NCI-H446 treated with DMSO at 0.1 percent for 48 hours (cell line): Measurements from ENCODE around the gene SYNGR1.
"Not testable (repeated sequence)": the region's sequence is repeated elsewhere in the genome, so short reads cannot be mapped to it uniquely, and the experiment has no call there.

ENCODE experiments used
- DNase-seq: peaks from one replicate; lab custom pipeline; 2025; lab: John Stamatoyannopoulos, UW

Gene SYNGR1

GRCh38 chr22:39351689-39352214 is 2.0 kb downstream of the SYNGR1 start:
- no peak for DNase-seq

GRCh38 chr22:39352306-39352891 is 2.6 kb downstream of the SYNGR1 start:
- no peak for DNase-seq

DNA sequence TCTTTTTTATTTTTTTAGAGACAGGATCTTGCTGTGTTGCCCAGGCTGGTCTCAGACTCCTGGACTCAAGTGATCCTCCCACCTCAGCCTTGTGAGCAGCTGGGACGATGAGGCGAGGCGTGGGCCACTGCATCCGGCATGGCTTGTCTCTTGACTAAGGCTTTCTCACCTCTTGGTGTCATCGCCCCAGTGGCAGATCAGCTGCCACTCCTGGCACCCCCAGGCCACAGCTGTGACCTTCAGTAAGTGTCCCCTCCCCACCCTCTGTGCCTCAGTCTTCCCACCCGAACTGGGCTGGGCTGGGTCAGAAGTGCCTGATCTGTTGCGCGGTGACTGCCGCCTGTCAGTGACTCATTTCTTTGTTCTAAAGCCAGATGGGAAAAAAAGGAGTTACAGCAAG is 3.6 kb downstream of the SYNGR1 start:
- DNase-seq = no peak

DNA sequence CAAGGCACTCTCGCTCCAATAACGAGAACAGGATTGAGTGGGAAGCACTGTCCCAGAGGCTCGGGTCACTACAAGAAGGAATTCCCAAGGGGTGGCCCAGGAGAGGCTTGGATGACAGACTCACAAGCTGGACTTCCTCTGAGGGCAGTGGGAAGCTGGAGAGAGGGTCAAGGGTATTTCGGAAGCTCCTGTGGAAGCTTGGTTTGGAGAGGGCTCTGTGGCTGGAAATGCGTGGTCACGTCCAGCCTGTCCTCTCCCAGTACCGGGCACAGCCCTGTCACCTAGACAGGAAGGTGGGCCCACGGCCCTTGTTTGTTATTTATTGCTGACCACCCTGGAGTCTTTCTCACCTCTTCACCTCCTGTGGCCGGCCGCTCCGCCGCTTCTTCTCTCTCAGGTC is 5.3 kb downstream of the SYNGR1 start:
- no peak for DNase-seq

- DNase-seq = not testable (repeated sequence)
Measured at GRCh38 chr22:39355805-39356204, 6.0 kb downstream of the SYNGR1 start.

GRCh38 chr22:39356464-39356863 is 6.7 kb downstream of the SYNGR1 start:
- DNase-seq = peak; percentile 77

GRCh38 chr22:39357110-39358108 is 7.6 kb downstream of the SYNGR1 start:
- not testable (repeated sequence) for DNase-seq

DNA sequence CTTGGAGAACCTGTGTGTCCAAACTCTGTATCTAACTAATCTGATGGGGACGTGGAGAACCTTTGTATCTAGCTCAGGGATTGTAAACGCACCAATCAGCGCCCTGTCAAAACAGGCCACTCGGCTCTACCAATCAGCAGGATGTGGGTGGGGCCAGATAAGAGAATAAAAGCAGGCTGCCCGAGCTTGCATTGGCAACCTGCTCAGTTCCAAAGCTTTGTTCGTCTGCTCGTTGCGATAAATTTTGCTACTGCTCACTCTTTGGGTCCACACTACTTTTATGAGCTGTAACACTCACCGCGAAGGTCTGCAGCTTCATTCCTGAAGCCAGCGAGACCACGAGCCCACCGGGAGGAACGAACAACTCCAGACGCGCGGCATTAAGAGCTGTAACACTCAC is 8.4 kb downstream of the SYNGR1 start:
- not testable (repeated sequence) for DNase-seq

- no peak for DNase-seq
Measured at GRCh38 chr22:39359659-39360195, 9.9 kb downstream of the SYNGR1 start.

- no peak for DNase-seq
Measured at GRCh38 chr22:39360242-39360641, 10.5 kb downstream of the SYNGR1 start.

GRCh38 chr22:39360674-39361413 is 11.1 kb downstream of the SYNGR1 start:
- no peak for DNase-seq

- DNase-seq = no peak
Measured at GRCh38 chr22:39361496-39361895, 11.7 kb downstream of the SYNGR1 start.

DNA sequence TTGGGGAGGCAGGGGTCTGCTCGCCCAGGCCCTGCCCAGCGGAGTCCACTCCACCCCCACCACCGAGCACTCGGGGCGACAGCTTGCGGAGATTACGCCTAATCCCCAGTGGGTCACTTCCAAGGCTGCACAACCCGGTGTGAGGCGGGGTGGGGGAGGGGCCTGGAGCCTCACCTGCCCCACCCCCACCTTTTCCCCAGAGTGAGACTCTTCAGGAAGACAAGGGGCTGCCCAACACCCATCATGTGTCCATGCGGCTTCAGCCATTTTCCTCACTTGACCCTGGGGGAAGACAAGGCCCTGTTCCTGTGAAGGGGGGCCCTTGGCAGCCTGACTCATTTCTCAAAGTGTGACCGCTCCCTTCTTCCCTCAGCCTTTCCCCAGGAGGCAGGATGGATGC is 12.5 kb downstream of the SYNGR1 start:
- no peak for DNase-seq

DNA sequence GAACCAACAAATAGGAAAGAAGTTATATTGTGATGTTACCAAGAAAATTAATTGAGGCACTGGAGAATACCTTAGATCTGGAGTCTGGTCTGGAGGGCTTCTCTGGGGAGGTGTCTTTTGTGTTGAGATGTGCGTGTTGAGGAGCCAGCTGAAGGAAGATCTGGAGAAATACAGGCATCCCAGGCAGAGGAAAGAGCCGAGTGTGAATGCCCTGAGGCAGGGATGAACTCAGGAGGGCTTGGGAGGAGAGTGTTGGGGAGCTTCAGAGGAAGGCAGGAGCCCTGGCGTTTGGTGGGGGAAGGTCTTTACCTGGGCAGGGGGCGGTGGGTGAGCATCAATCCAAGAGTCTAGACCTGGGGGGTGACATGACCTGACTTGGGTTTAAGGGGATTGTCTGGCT is 13.1 kb downstream of the SYNGR1 start:
- DNase-seq = no peak

DNA sequence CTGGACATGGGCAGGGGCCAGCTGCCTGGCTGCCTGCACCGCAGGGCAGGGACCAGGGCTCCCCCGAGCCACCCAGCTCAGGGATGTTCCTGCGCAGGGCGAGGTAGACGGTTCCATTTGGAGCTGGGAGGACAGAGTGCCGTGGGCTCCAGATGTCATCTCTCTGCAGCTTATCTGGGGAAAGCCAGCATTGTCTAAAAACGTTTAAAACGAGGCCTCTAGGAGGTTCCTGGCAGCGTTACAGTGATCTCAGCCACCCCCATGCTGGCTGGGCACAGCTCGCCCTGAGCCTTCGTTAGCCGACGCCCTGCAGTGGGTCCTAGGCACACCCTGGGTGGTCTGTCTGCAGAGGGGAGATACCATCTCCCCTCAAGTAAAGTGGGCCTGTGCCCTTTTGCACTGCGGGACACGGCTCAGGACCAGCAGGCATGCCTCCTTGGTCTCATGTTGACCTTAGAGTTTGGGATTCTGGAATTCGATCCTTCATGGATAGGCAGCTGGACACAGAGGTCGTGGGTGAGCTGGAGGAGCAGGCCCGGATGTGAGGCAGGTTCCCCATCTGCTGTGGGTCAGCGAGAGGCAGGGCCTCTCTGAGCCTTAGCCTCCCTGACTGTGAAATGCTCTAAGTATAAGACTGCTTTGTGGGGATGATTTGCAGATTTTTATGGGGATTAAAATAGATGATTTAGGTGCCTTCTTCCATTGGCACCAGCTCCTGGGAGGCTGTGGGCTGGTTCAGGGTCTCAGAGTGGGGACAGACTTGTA is 14.1 kb downstream of the SYNGR1 start:
- no peak for DNase-seq

DNA sequence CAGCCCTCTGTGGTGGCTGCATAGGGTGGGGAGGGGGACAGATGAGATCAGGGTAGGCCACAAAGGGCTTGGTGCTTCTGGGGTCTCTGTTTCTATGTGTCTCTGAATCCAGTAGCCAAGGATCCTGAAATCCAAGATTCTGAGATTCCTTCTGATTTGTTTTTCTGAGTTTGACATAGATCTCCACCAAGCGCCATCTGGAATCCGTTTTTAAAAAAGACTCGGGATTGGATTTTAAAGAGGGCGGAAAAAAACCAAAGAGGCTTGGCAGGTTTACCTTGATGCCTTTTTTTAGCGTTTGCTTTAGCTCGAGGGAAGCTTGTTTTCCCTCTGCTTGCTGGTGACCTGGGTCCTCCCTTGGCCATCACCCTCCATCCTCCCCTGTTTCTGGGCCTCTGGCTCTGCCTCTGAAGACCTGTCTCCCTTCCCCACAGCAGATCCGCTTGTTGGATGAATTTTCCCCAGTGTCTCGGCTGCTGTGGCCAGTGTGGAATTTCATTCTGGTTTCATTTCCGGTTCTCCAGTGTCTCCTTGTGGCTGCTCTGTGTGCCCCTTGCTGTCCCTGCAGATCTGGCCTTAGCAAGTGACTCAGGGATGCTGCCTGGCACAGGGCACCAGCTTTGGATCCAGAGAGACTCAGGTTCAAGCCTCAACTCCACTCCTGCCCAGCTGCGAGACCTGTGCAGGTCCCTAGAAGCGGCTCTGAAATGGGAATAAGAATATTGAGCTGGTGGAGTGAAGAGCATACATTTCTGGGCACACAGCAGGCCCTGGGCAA is 15.1 kb downstream of the SYNGR1 start:
- no peak for DNase-seq

DNA sequence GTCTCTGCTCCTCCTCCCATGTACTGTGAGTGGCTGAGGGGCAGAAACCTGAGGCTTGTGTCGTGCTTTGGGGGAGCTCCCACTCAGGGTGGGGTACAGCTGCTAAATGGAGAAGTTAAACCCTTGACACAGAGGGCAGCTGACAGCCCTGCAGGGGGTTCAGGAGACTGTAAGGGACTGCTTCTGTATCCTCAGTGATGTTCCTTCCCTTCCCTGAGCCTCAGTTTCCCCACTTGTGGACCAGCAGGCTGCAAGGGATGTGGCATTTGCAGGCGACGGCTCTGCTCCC is 15.6 kb downstream of the SYNGR1 start:
- no peak for DNase-seq

DNA sequence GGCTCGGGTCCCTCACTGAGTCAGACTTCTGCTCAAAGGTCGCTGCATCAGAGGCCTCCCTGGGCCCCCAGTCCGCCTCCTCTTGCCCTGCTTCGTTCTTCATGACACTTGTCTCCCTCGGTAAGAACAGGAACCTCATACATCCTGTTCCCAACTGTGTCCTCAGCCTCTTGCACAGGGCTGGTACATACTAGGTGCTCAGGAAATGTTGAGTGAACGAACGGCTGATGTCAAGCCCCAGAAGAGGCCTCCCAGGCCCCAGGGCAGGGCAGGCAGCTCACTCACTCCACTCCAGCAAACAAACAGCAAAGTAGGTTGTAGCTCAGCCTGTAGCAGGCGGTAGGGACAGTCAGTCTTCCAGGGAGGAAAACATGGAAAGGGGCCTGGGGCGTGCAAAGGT is 17.2 kb downstream of the SYNGR1 start:
- no peak for DNase-seq

DNA sequence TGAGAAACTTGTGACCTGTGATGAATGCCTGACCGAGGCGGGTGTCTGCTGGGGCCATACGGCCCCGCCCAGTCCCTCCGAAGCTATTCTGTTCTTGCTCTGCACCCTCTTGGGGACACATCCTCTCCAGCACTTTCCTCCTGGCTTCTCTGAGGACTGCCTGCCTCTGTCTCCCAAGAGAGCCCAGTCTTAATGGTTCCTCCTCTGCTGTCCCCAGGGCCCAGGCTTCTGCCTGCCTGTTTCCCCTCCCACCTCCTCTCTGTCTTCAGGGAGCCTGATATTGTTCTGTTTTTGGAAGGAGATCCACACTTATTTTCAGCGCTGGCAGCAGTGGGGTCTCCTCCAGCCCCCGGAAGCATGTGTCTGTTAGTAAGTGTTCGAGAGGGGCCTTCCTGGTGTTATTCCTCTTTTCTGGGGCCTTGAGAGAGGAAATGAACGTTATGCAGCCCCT is 18.7 kb downstream of the SYNGR1 start:
- no peak for DNase-seq

GRCh38 chr22:39369186-39369585 is 19.4 kb downstream of the SYNGR1 start:
- no peak for DNase-seq

- no peak for DNase-seq
Measured at GRCh38 chr22:39369586-39369985, 19.8 kb downstream of the SYNGR1 start.
